Testis (tissue), 3 donors: ENCODE data around the gene KCNT2. TPM values are rescaled to one million over a fixed set of nuclear protein-coding genes. Genes with fewer than 3 reads are reported as not detected.

Experiments
- DNase-seq: peaks from one replicate; pipeline ENCODE4 v3.0.0-alpha.2; 2019
- H3K27ac ChIP-seq, 2 donors: fragments of 200-600 bp; sonication (generic); one replicate each; pipeline ENCODE4 v1.5.1; 2019
- H3K27me3 ChIP-seq: fragments of 200-600 bp; sonication (generic); one replicate; pipeline ENCODE4 v1.5.1; 2019
- H3K36me3 ChIP-seq: fragments of 200-600 bp; sonication (generic); one replicate; pipeline ENCODE4 v1.5.1; 2017; ENCODE audit warnings: low read depth; ENCODE audit errors: missing control alignments
- H3K4me1 ChIP-seq: fragments of 200-600 bp; sonication (generic); one replicate; pipeline ENCODE4 v1.5.1; 2019
- H3K4me3 ChIP-seq, 2 donors: fragments of 200-600 bp; sonication (generic); one replicate each; pipeline ENCODE4 v1.5.1; 2017 to 2019
- H3K9me3 ChIP-seq: fragments of 200-600 bp; sonication (generic); one replicate; pipeline ENCODE4 v1.5.1; 2017
- POLR2A ChIP-seq: fragments of 450-650 bp; IDR thresholded peaks from one replicate; pipeline ENCODE4 v1.6.1; 2017; ENCODE audit warnings: antibody characterized with exemption, mild to moderate bottlenecking, moderate library complexity
- WGBS, 2 donors: methylation state at CpG; one replicate each; pipeline ENCODE4 v1.1.5; 2018; 5-methylcytosine and 5-hydroxymethylcytosine counted together
- intact Hi-C: fragments of 100-400 bp; cut with DNase I; formaldehyde crosslinking; loops from one replicate; pipeline ENCODE4 v1.15.1; 2023; ENCODE audit warnings: low total_unique reads
- polyA plus RNA-seq: library from polyadenylated mRNA; stranded (reverse); fragments of 350-450 nt; fragmentation: Illumina TruSeq; extraction: RNeasy Lipid Tissue Mini Kit (QIAGEN cat#74804); gene quantifications from one replicate; pipeline ENCODE4 v1.2.3, GENCODE V29; 2014; ENCODE audit warnings: low read depth, low replicate concordance; ENCODE audit not compliant: insufficient read depth
- total RNA-seq, 2 donors: library from RNA; depleted of rRNA; stranded (reverse); fragments of >200 nt; gene quantifications; one replicate each; pipeline ENCODE4 v1.2.3, GENCODE V29; 2016
- TF ChIP-seq, protein P1 (sequence below), 3 experiments: fragments of 450-650 bp in 2 of 3; fragments of 200-600 bp in 1 of 3; sonication (generic) in 1 of 3; IDR thresholded peaks; one replicate each; pipeline ENCODE4 v1.5.1; 2016 to 2019; ENCODE audit warnings: antibody characterized with exemption in 3 of 3, mild to moderate bottlenecking in 2 of 3, moderate library complexity in 1 of 3

The KCNT2 gene
- total and polyA plus RNA-seq, 3 donors from 2014 or later: 2.7 to 3.9 (median 3.2) TPM

DNA sequence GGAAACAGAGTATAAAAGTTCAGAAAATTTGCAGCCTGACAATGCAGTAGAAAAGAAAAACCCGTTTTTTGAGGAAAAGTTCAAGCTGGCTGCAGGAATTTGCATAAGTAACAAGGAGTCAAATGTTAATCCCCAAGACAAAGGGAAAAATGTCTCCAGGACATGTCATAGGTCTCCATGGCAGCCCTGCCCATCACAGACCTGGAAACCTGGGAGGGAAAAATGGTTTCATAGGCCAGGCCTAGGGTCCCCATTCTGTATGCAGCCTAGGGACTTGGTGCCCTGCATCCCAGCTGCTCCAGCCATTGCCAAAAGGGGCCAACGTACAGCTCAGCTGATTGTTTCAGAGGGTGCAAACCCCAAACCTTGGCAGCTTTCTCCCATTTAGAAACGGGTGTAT lies 3.6 kb upstream of the KCNT2 start:
- DNase-seq: no peak
- 90 to 97% methylated on average over 3 of the region's 3 CpGs for WGBS, 2 donors
- intact Hi-C loops: no loop called here
- no peak for TF ChIP-seq POLR2A
- TF ChIP-seq, protein P1, sequence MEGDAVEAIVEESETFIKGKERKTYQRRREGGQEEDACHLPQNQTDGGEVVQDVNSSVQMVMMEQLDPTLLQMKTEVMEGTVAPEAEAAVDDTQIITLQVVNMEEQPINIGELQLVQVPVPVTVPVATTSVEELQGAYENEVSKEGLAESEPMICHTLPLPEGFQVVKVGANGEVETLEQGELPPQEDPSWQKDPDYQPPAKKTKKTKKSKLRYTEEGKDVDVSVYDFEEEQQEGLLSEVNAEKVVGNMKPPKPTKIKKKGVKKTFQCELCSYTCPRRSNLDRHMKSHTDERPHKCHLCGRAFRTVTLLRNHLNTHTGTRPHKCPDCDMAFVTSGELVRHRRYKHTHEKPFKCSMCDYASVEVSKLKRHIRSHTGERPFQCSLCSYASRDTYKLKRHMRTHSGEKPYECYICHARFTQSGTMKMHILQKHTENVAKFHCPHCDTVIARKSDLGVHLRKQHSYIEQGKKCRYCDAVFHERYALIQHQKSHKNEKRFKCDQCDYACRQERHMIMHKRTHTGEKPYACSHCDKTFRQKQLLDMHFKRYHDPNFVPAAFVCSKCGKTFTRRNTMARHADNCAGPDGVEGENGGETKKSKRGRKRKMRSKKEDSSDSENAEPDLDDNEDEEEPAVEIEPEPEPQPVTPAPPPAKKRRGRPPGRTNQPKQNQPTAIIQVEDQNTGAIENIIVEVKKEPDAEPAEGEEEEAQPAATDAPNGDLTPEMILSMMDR (IDR thresholded peaks at IDR 0.05): no peak
- H3K9me3 ChIP-seq: no peaks in the 10 kb centered on the region
- H3K27ac ChIP-seq: no peak overlapping the region
- no peaks in the 10 kb centered on the region for H3K36me3 ChIP-seq
- no peaks in the 10 kb centered on the region for H3K4me1 ChIP-seq
- no peak overlapping the region for H3K4me3 ChIP-seq
- no peaks in the 10 kb centered on the region for H3K27me3 ChIP-seq

DNA sequence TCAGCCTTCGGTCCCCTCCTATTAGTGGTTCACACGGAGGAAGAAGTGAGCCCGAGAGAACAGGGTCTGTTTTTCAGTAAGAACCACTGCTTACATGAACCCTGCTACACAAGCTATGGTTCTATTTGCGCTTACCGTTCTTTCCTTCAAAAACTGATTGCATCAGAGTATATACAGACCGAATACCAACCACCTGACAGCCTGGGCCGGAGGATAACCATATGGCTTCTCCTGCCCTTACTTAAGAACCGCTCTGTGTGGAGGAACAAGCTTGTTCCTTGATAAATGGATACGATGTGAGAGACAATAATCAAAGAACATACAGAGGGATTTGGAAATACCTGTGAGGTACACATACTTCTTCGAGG lies 1.1 kb upstream of the KCNT2 start:
- TF ChIP-seq, protein P1 (IDR thresholded peaks at IDR 0.05): no peak
- no peak for TF ChIP-seq POLR2A
- no peaks in the 10 kb centered on the region for H3K4me1 ChIP-seq
- H3K9me3 ChIP-seq: no peaks in the 10 kb centered on the region
- 29 to 34% methylated on average over 10 of the region's 10 CpGs for WGBS, 2 donors
- H3K36me3 ChIP-seq: no peaks in the 10 kb centered on the region
- intact Hi-C loops: no loop called here
- no peak for DNase-seq
- H3K27me3 ChIP-seq: no peaks in the 10 kb centered on the region
- H3K27ac ChIP-seq: peak overlapping the region; percentile 71 to 79
- peak overlapping the region; percentile 57 to 67 for H3K4me3 ChIP-seq

DNA sequence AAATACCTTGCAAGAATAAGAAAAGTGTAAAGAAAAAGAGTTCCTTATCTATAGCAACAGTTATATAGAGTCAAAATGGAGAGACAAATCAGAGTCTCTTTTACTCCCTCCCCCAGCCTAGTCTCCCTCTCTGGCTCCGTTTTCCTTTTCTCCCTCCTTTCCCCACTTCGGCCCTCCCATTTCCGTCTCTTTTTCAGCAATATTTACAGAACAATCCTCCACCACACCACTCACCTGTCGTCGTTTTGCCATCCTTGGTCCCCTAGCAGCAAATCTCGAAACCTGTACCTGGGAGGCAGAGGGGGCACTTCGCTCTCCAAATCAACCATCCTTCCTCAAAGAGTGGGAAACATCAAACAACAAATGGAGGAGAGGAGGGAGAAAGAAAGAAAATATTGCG lies 259 bp downstream of the KCNT2 start:
- Histone ChIP-seq H3K4me3 (peak overlapping the region; percentile 57 to 67), H3K36me3 (no peaks in the 10 kb centered on the region), H3K4me1 (no peaks in the 10 kb centered on the region), H3K27me3 (no peaks in the 10 kb centered on the region), H3K27ac (peak overlapping the region; percentile 71 to 79), H3K9me3 (no peaks in the 10 kb centered on the region)
- 1 to 2% methylated on average over 8 of the region's 8 CpGs for WGBS, 2 donors
- no peak for TF ChIP-seq POLR2A
- TF ChIP-seq, protein P1 (IDR thresholded peaks at IDR 0.05): no peak
- no peak for DNase-seq
- intact Hi-C loops: no loop called here

DNA sequence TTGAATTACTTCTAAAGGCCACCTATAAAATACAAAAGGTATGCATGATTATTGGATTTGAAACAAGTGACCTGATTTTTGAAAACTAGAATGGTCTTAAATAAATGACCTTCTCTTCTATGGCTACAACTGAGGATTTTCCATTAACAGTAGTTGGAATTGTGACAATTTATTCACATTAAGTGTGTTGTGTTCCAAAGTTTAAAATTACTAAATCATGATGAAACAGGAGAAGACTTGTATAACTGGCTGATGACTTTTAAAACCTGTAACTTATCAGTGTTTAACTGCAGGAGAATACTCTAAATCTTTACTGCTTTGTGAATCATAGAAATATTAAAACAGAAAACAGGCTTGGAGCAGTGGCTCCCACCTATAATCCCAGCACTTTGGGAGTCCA lies 4.6 kb downstream of the KCNT2 start:
- no peaks in the 10 kb centered on the region for H3K9me3 ChIP-seq
- H3K4me1 ChIP-seq: no peaks in the 10 kb centered on the region
- TF ChIP-seq POLR2A: no peak
- TF ChIP-seq, protein P1 (IDR thresholded peaks at IDR 0.05): no peak
- no peaks in the 10 kb centered on the region for H3K27me3 ChIP-seq
- H3K36me3 ChIP-seq: no peaks in the 10 kb centered on the region
- DNase-seq: no peak
- H3K27ac ChIP-seq: no peak overlapping the region
- intact Hi-C loops: no loop called here
- H3K4me3 ChIP-seq: no peak overlapping the region

DNA sequence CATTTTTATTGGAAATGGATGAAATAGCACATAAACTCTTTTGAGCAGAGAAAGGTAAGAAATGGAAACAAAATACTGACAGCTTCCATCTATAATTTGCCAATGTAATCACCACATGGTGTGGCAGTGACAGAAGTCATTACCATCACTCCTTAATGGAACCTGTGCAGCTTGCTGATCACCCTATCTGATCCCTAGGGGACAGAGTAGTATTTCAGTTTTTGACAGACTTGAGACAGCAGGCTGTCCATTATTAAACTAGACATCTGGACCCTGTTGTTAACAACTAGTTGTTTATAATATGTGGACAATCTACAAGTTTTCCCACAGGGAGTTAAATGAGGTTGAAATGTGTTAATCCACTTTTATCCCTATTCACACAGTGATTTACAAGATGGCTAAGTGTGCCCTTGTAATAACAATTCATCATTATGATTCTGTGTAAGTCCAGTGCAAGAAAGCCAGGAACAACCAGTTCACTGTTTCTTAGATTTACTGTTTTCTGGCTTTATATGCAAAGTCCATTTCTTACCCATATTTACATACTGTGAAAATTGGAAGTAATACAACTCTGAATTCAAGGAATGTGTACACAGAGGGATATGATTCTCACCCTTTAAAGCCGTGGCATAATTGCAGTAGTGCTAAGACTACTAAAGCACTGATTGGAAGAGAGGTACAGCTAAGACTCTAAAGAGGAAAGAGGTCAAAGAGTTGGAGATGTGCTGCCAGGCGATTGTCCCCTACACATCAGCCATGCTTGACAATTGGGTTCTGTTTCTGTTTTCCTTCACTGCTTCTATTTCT lies 9.1 kb downstream of the KCNT2 start:
- 63 to 82% methylated on average over 2 of the region's 2 CpGs for WGBS, 2 donors
- Histone ChIP-seq H3K4me3 (no peak overlapping the region), H3K36me3 (no peaks in the 10 kb centered on the region), H3K27me3 (no peaks in the 10 kb centered on the region), H3K27ac (no peak overlapping the region), H3K9me3 (no peaks in the 10 kb centered on the region), H3K4me1 (no peaks in the 10 kb centered on the region)
- TF ChIP-seq, protein P1 (IDR thresholded peaks at IDR 0.05): no peak
- no peak for TF ChIP-seq POLR2A
- DNase-seq: no peak
- intact Hi-C loops: no loop called here
